CD8-positive, alpha-beta memory T cell (primary cell): ENCODE measurements around the gene CLEC3B. TPM values are rescaled to one million over a fixed set of nuclear protein-coding genes. Genes with fewer than 3 reads are reported as not detected.
A peak's percentile ranks its signal among the peaks of the same experiment; 100 is the strongest.

Source experiments
- CTCF ChIA-PET: fragments of 350-600 bp; sonication (Branson Sonifier 250); formaldehyde crosslinking; loops from one replicate; lab custom pipeline; 2021; ENCODE audit warnings: antibody characterized with exemption; lab: Charles Lee
- POLR2A ChIA-PET: fragments of 350-600 bp; sonication (Branson Sonifier 250); formaldehyde crosslinking; loops from one replicate; lab custom pipeline; 2021; ENCODE audit warnings: antibody characterized with exemption; lab: Charles Lee
- DNase-seq, 5 donors: peaks; one replicate each; pipeline versions ENCODE4 v3.0.0 to v3.0.0-alpha.2; 2020 to 2022; ENCODE audit warnings: mixed read lengths in 1 of 5
- H3K27ac ChIP-seq: one replicate; pipeline ENCODE4 v1.7.0; 2013; ENCODE audit warnings: low read depth, mild to moderate bottlenecking, low read length, moderate library complexity
- H3K27me3 ChIP-seq: 2 replicates; pipeline ENCODE4 v1.7.0; 2013; ENCODE audit warnings: low read length, mild to moderate bottlenecking; ENCODE audit not compliant: insufficient read depth, poor library complexity, severe bottlenecking
- H3K36me3 ChIP-seq: 2 replicates; pipeline ENCODE4 v1.7.0; 2013; ENCODE audit warnings: mild to moderate bottlenecking, low read length, moderate library complexity; ENCODE audit not compliant: insufficient read depth
- H3K4me1 ChIP-seq: 2 replicates; pipeline ENCODE4 v1.7.0; 2013; ENCODE audit warnings: mild to moderate bottlenecking, low read length, moderate library complexity; ENCODE audit not compliant: insufficient read depth
- H3K4me3 ChIP-seq: 2 replicates; pipeline ENCODE4 v1.7.0; 2013; ENCODE audit warnings: mild to moderate bottlenecking, low read length
- H3K9me3 ChIP-seq: 2 replicates; pipeline ENCODE4 v1.7.0; 2013; ENCODE audit warnings: mild to moderate bottlenecking, low read length
- H3K27ac Mint-ChIP-seq, 8 donors: one replicate each; pipeline ENCODE4 v1.8.0; 2020 to 2021; ENCODE audit warnings: mixed read lengths in 8 of 8, mild to moderate bottlenecking in 6 of 8, inconsistent platforms in 3 of 8, moderate library complexity in 3 of 8
- H3K27me3 Mint-ChIP-seq, 2 donors: one replicate each; pipeline ENCODE4 v1.8.0; 2020 to 2021; ENCODE audit warnings: mixed read lengths in 2 of 2, mild to moderate bottlenecking in 1 of 2, moderate library complexity in 1 of 2
- H3K36me3 Mint-ChIP-seq, 3 donors: one replicate each; pipeline ENCODE4 v1.8.0; 2020 to 2021; ENCODE audit warnings: mixed read lengths in 3 of 3, inconsistent platforms in 1 of 3, mild to moderate bottlenecking in 1 of 3
- H3K4me1 Mint-ChIP-seq, 3 donors: one replicate each; pipeline ENCODE4 v1.8.0; 2020 to 2021; ENCODE audit warnings: mixed read lengths in 3 of 3, inconsistent platforms in 1 of 3, mild to moderate bottlenecking in 1 of 3
- H3K4me3 Mint-ChIP-seq, 7 donors: one replicate each; pipeline ENCODE4 v1.8.0; 2020 to 2021; ENCODE audit warnings: mixed read lengths in 7 of 7, mild to moderate bottlenecking in 6 of 7, moderate library complexity in 4 of 7, inconsistent platforms in 2 of 7
- H3K9me3 Mint-ChIP-seq, 5 donors: one replicate each; pipeline ENCODE4 v1.8.0; 2020 to 2022; ENCODE audit warnings: mixed read lengths in 5 of 5, mild to moderate bottlenecking in 3 of 5, moderate library complexity in 2 of 5, inconsistent platforms in 1 of 5
- polyA plus RNA-seq: library from polyadenylated mRNA; unstranded; fragments of 300-500 nt; fragmentation: Illumina TruSeq; gene quantifications from one replicate; pipeline ENCODE4 v1.2.3, GENCODE V29; 2021
- total RNA-seq, 2 experiments: library from RNA; stranded (reverse); gene quantifications; one replicate each; pipeline ENCODE4 v1.2.3, GENCODE V29; 2021

CLEC3B gene
- total and polyA plus RNA-seq, 3 experiments from 2014 or later: 0.24 TPM; not detected in 2

DNA sequence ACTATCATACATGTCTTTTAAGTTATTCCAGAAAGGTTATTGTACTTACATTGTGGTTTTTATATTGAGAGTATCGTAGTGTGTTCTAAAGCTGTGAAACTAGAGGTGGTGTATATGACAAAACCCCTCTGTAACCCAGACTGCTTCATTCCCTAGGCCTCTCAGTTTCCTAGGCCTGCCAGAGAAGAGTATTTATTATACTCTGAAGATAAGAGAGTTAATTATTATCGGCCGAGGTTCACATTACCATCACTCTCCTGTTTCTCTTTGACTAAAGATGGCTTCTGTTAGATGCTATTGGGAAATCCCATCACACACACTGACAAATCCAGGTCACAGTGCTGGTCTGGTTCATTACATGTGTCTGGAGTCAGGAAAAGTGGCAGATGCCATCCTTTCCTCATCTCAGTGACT lies 29.5 kb upstream of the CLEC3B start:
- Mint-ChIP-seq H3K36me3 (peaks cover 3 to 88% (median 14%) of the 10 kb centered on the region in 3 donors), H3K27ac (no peak overlapping the region), H3K27me3 (no peaks in the 10 kb centered on the region), H3K9me3 (no peaks in the 10 kb centered on the region), H3K4me1 (peaks cover 11 to 29% (median 18%) of the 10 kb centered on the region in 3 donors), H3K4me3 (no peak overlapping the region)
- Histone ChIP-seq H3K9me3 (no peaks in the 10 kb centered on the region), H3K4me1 (peaks cover 15% of the 10 kb centered on the region), H3K36me3 (peaks cover 17% of the 10 kb centered on the region), H3K27ac (no peak overlapping the region), H3K4me3 (no peak overlapping the region), H3K27me3 (no peaks in the 10 kb centered on the region)
- ChIA-PET CTCF (no interaction called here), POLR2A (no interaction called here)
- DNase-seq: no peak

DNA sequence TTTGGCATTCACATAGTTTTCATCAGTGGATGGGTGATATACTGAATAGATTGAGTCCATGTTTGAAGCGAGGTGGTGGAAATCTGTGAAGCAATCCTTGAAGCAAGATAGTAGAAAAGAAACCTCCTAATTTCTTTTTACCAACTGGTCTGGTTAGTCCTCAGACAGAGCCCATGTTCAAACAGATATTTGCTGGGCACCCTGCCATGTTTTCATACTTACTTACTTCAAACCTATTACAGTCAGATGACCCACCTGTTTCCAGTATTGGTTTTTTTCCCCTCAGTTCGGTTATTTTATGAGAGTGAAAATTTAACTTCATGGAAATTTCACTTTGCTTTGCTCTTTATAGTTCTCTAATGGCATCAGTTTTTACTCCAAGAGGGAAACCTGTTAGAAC lies 26.3 kb upstream of the CLEC3B start:
- CTCF ChIA-PET: no interaction called here

DNA sequence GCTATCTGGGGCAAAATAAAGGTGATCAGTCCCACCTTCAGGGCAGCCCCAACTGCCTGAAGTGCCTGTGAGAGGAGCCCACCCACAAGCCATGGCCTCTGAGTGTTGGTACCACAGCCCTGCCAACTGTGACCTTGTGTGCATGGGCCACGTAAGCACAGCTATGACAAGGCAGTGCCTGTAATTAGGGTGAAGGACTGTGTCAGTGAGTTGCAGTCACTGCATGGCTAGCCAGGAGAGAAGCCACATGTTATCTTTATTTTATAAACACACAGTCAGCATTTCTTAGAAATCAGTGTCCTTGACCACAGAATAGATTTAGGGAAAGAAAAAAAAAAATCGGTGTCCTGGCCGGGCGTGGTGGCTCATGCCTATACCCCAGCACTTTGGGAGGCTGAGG lies 25.3 kb upstream of the CLEC3B start:
- POLR2A ChIA-PET: no interaction called here
- Histone ChIP-seq H3K4me3 (no peak overlapping the region), H3K27me3 (no peaks in the 10 kb centered on the region), H3K9me3 (no peaks in the 10 kb centered on the region), H3K27ac (no peak overlapping the region), H3K4me1 (peaks cover 8% of the 10 kb centered on the region), H3K36me3 (peaks cover 9% of the 10 kb centered on the region)
- peaks cover 0 to 4% (median 0%) of the 10 kb centered on the region in 5 donors for H3K9me3 Mint-ChIP-seq
- no peaks in the 10 kb centered on the region for H3K27me3 Mint-ChIP-seq
- no peak overlapping the region for H3K27ac Mint-ChIP-seq
- no peak for DNase-seq
- peaks cover 11 to 91% (median 28%) of the 10 kb centered on the region in 3 donors for H3K36me3 Mint-ChIP-seq
- peaks cover 9 to 23% (median 15%) of the 10 kb centered on the region in 3 donors for H3K4me1 Mint-ChIP-seq
- CTCF ChIA-PET: interaction anchor here (0.8 to 1.1 kb wide), 2 partner anchors 9 to 25 kb away, joined by 3 to 5 read pairs; partner anchors contain the start of genes EXOSC7 and ZDHHC3
- H3K4me3 Mint-ChIP-seq: no peak overlapping the region

More for the DNA sequence above, 26.3 kb upstream of the CLEC3B start:
- Histone ChIP-seq H3K27me3 (no peaks in the 10 kb centered on the region), H3K27ac (no peak overlapping the region), H3K4me1 (no peaks in the 10 kb centered on the region), H3K4me3 (no peak overlapping the region), H3K9me3 (no peaks in the 10 kb centered on the region), H3K36me3 (peaks cover 9% of the 10 kb centered on the region)
- H3K27ac Mint-ChIP-seq: peak overlapping the region in 1 of 8 donors; percentile 31
- H3K9me3 Mint-ChIP-seq: peaks cover 0 to 3% (median 0%) of the 10 kb centered on the region in 5 donors
- POLR2A ChIA-PET: no interaction called here
- peaks cover under 1 to 89% (median 24%) of the 10 kb centered on the region in 3 donors for H3K36me3 Mint-ChIP-seq
- peaks cover 2 to 13% (median 5%) of the 10 kb centered on the region in 3 donors for H3K4me1 Mint-ChIP-seq
- no peak for DNase-seq
- H3K4me3 Mint-ChIP-seq: no peak overlapping the region
- H3K27me3 Mint-ChIP-seq: no peaks in the 10 kb centered on the region

DNA sequence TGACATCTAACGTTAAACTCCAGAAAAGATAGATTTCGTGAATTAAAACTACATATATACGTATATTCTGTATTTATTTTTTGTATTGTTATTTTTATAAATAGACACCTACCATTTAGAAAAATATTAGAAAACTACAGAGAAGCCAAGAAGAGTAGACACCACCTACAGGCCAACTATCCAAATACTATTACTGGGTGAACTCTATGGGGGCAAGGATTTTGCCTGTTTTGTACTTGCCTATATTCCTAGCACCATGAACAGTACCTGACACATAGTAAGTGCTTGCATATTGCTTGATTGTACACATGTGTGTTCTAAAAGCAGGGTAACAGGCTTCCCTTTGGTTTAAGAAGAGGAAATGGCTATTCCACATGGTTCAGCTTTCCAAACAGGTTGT lies 24.4 kb upstream of the CLEC3B start:
- no peaks in the 10 kb centered on the region for H3K27me3 Mint-ChIP-seq
- POLR2A ChIA-PET: no interaction called here
- no peak for DNase-seq
- H3K27ac Mint-ChIP-seq: peak overlapping the region in 2 of 8 donors; percentile 3 to 15
- H3K4me1 ChIP-seq: peaks cover 8% of the 10 kb centered on the region
- no peak overlapping the region for H3K4me3 ChIP-seq
- peaks cover 11 to 83% (median 29%) of the 10 kb centered on the region in 3 donors for H3K36me3 Mint-ChIP-seq
- no peaks in the 10 kb centered on the region for H3K9me3 ChIP-seq
- H3K27me3 ChIP-seq: no peaks in the 10 kb centered on the region
- H3K27ac ChIP-seq: no peak overlapping the region
- peaks cover 7% of the 10 kb centered on the region for H3K36me3 ChIP-seq
- no peak overlapping the region for H3K4me3 Mint-ChIP-seq
- peaks cover 8 to 20% (median 17%) of the 10 kb centered on the region in 3 donors for H3K4me1 Mint-ChIP-seq
- H3K9me3 Mint-ChIP-seq: peaks cover 0 to 4% (median 0%) of the 10 kb centered on the region in 5 donors
- CTCF ChIA-PET: interaction anchor here (0.8 to 1.1 kb wide), 2 partner anchors 10 to 26 kb away, joined by 3 to 5 read pairs; partner anchors contain the start of genes EXOSC7 and ZDHHC3

DNA sequence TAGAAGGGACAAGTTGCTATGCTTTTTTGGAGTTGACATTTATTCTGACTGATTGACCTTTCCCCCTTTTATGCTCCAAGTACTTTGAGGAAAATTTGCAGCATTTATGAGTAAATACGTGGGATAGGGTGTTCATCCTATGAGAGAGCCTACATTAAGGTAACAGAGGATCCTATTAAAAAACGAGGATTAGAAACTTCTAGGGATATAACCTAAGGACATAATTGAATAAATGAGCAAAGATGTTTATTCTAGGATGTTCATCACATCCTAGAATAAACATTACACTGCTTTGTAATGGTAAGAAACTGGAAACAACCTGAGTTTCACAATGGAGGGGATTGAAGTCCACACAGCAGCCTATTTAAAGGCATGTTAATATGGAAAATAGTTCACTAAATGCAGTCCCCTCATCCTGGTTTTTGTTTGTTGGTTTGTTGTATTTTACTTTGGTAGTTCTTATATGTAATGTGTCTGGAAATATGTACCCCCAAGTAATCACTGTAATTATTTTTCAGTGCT lies 23.9 kb upstream of the CLEC3B start:
- POLR2A ChIA-PET: no interaction called here
- CTCF ChIA-PET: interaction anchor here (1.6 kb wide), 2 partner anchors 9 to 14 kb away, joined by 3 to 5 read pairs; no protein-coding TSS in a partner anchor
- H3K4me1 Mint-ChIP-seq: peaks cover 8 to 24% (median 22%) of the 10 kb centered on the region in 3 donors
- Histone ChIP-seq H3K27me3 (no peaks in the 10 kb centered on the region), H3K27ac (no peak overlapping the region), H3K9me3 (no peaks in the 10 kb centered on the region), H3K36me3 (peaks cover 6% of the 10 kb centered on the region), H3K4me1 (peaks cover 13% of the 10 kb centered on the region), H3K4me3 (no peak overlapping the region)
- no peak for DNase-seq
- peak overlapping the region in 3 of 8 donors; percentile 48 to 73 (median 68) for H3K27ac Mint-ChIP-seq
- no peaks in the 10 kb centered on the region for H3K27me3 Mint-ChIP-seq
- H3K9me3 Mint-ChIP-seq: peaks cover 0 to 4% (median 0%) of the 10 kb centered on the region in 5 donors
- H3K4me3 Mint-ChIP-seq: no peak overlapping the region
- peaks cover 11 to 83% (median 29%) of the 10 kb centered on the region in 3 donors for H3K36me3 Mint-ChIP-seq

DNA sequence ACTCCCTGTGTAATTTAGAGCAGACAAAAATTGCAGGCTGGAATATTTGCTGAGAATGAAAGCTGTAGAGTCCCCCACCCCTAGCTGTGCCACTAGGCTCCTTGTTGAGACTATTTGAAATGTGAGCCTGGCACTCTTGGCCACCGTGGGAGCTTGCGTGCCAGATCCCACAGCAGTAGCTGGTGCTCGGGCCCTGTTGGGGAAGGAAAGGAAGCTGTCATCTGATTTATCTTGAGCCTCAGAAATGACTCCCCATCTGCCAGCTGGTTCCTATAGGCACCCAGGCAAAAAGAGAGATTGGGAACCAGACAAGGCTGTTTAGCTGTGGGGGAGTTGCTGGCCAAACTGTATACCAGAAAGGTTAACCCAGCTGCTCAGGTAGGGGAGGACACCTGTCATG lies 23.4 kb upstream of the CLEC3B start:
- no peak overlapping the region for H3K27ac ChIP-seq
- H3K27me3 ChIP-seq: no peaks in the 10 kb centered on the region
- Mint-ChIP-seq H3K27ac (peak overlapping the region in 3 of 8 donors; percentile 60 to 68 (median 64)), H3K4me1 (peaks cover 8 to 24% (median 22%) of the 10 kb centered on the region in 3 donors), H3K36me3 (peaks cover 11 to 84% (median 29%) of the 10 kb centered on the region in 3 donors), H3K4me3 (no peak overlapping the region), H3K27me3 (no peaks in the 10 kb centered on the region), H3K9me3 (peaks cover 0 to 4% (median 0%) of the 10 kb centered on the region in 5 donors)
- CTCF ChIA-PET: interaction anchor here (1.6 kb wide), 2 partner anchors 10 to 14 kb away, joined by 3 to 5 read pairs; no protein-coding TSS in a partner anchor
- no peaks in the 10 kb centered on the region for H3K9me3 ChIP-seq
- peaks cover 6% of the 10 kb centered on the region for H3K36me3 ChIP-seq
- H3K4me3 ChIP-seq: no peak overlapping the region
- POLR2A ChIA-PET: no interaction called here
- H3K4me1 ChIP-seq: peaks cover 16% of the 10 kb centered on the region
- no peak for DNase-seq

DNA sequence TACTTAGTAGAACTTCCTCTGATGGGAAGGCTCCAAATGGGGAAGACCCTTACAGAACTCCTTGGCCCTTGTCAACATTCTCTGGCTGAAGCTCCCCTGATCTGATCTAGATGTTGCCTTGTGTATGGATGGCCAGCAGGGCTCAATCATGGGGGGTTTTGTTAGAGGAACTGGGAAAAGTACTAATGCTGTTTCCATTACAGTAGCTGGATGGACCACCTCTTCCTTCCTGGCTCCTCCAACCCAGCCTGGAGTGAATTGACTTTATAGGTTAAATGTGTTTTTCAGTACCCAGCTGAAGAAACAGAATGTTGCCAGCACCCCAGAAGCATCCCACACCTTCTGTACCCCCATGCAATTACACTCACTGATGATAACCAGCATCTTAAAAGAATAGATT lies 22.7 kb upstream of the CLEC3B start:
- no peaks in the 10 kb centered on the region for H3K9me3 ChIP-seq
- Mint-ChIP-seq H3K27ac (peak overlapping the region in 4 of 8 donors; percentile 52 to 72 (median 64)), H3K4me3 (no peak overlapping the region), H3K9me3 (peaks cover 0 to 4% (median 0%) of the 10 kb centered on the region in 5 donors), H3K36me3 (peaks cover 15 to 85% (median 32%) of the 10 kb centered on the region in 3 donors), H3K4me1 (peaks cover 8 to 29% (median 22%) of the 10 kb centered on the region in 3 donors), H3K27me3 (no peaks in the 10 kb centered on the region)
- no peak overlapping the region for H3K27ac ChIP-seq
- H3K4me1 ChIP-seq: peaks cover 16% of the 10 kb centered on the region
- DNase-seq: no peak
- no peaks in the 10 kb centered on the region for H3K27me3 ChIP-seq
- no peak overlapping the region for H3K4me3 ChIP-seq
- H3K36me3 ChIP-seq: peaks cover 6% of the 10 kb centered on the region
- CTCF ChIA-PET: interaction anchor here (1.6 kb wide), 2 partner anchors 10 to 15 kb away, joined by 3 to 5 read pairs; no protein-coding TSS in a partner anchor
- POLR2A ChIA-PET: no interaction called here

DNA sequence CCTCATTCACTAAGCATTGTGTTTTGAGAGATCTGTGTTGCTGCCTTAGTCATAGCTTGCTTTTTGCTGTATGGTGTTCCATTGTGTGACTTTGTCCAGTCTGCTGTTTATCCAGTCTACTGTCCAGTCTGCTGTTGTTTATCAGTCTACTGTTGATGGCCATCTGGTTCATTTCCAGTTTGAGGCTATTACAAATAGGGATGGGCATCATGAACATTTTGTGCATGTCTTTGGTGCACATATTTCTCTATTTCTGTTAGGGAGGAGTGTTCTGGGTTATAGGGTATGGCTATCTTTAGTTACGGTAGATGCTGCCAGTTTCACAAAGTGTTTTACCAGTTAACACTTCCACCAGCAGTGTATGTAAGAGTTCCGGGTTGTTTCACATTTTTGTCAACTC lies 22.2 kb upstream of the CLEC3B start:
- H3K4me3 ChIP-seq: no peak overlapping the region
- peaks cover 8 to 29% (median 22%) of the 10 kb centered on the region in 3 donors for H3K4me1 Mint-ChIP-seq
- peaks cover 0 to 4% (median 0%) of the 10 kb centered on the region in 5 donors for H3K9me3 Mint-ChIP-seq
- H3K27me3 ChIP-seq: no peaks in the 10 kb centered on the region
- H3K27ac ChIP-seq: no peak overlapping the region
- ChIA-PET CTCF (no interaction called here), POLR2A (no interaction called here)
- H3K27me3 Mint-ChIP-seq: no peaks in the 10 kb centered on the region
- peaks cover 15 to 85% (median 32%) of the 10 kb centered on the region in 3 donors for H3K36me3 Mint-ChIP-seq
- peak overlapping the region in 6 of 8 donors; percentile 3 to 72 (median 25) for H3K27ac Mint-ChIP-seq
- H3K4me3 Mint-ChIP-seq: no peak overlapping the region
- H3K4me1 ChIP-seq: peaks cover 16% of the 10 kb centered on the region
- DNase-seq: no peak
- no peaks in the 10 kb centered on the region for H3K9me3 ChIP-seq
- peaks cover 10% of the 10 kb centered on the region for H3K36me3 ChIP-seq
